OCI-LY7 (cell line): ENCODE data around the gene TPK1. TPM values are rescaled to one million over a fixed set of nuclear protein-coding genes. Genes with fewer than 3 reads are reported as not detected.

Experiments
- BruUV-seq: library from RNA; stranded (reverse); fragments of 400-500 nt; replicated peaks from 2 replicates; lab custom pipeline; 2021; lab: Mats Ljungman, UMichigan
- CTCF ChIA-PET: fragments of 300-600 bp; sonication (Branson Sonifier 250); formaldehyde crosslinking; loops from one replicate; lab custom pipeline; 2022; ENCODE audit warnings: antibody characterized with exemption; ENCODE audit not compliant: unreplicated experiment; lab: Charles Lee
- POLR2A ChIA-PET: fragments of 300-600 bp; sonication (Branson Sonifier 250); formaldehyde crosslinking; loops from one replicate; lab custom pipeline; 2022; ENCODE audit warnings: antibody characterized with exemption; lab: Charles Lee
- DNase-seq: peaks from one replicate; pipeline ENCODE4 v3.0.0-alpha.2; 2015; ENCODE audit warnings: low spot score
- H2AFZ ChIP-seq: fragments of 200-600 bp; sonication (generic), shearing (Covaris generic); 2 replicates; pipeline ENCODE4 v1.6.1; 2014; ENCODE audit warnings: mild to moderate bottlenecking, antibody characterized with exemption, low read length, moderate library complexity
- H3K27ac ChIP-seq: fragments of 200-600 bp; sonication (generic); 2 replicates; pipeline ENCODE4 v1.5.1; 2014; ENCODE audit warnings: mixed run types, low read depth, mild to moderate bottlenecking, moderate library complexity, low read length, inconsistent platforms; ENCODE audit not compliant: poor library complexity, severe bottlenecking
- H3K36me3 ChIP-seq: fragments of 200-600 bp; sonication (generic); 2 replicates; pipeline ENCODE4 v1.6.1; 2014; ENCODE audit warnings: mild to moderate bottlenecking, antibody characterized with exemption, low read length, moderate library complexity, mixed read lengths; ENCODE audit not compliant: insufficient read depth
- H3K4me1 ChIP-seq: fragments of 200-600 bp; sonication (generic); 2 replicates; pipeline ENCODE4 v1.5.1; 2014; ENCODE audit warnings: mild to moderate bottlenecking, low read length; ENCODE audit not compliant: insufficient read depth, poor library complexity, severe bottlenecking
- H3K4me2 ChIP-seq: fragments of 200-600 bp; sonication (generic); 2 replicates; pipeline ENCODE4 v1.6.1; 2014; ENCODE audit warnings: mild to moderate bottlenecking, low read length
- H3K4me3 ChIP-seq: fragments of 200-600 bp; sonication (generic); 2 replicates; pipeline ENCODE4 v1.5.1; 2014; ENCODE audit warnings: mild to moderate bottlenecking, low read depth, low read length; ENCODE audit not compliant: poor library complexity, severe bottlenecking
- H3K79me2 ChIP-seq: fragments of 200-600 bp; sonication (generic); 2 replicates; pipeline ENCODE4 v1.6.1; 2016; ENCODE audit warnings: low read depth, mild to moderate bottlenecking, low read length, moderate library complexity, mixed read lengths; ENCODE audit not compliant: insufficient read depth
- H3K9me2 ChIP-seq: fragments of 200-600 bp; sonication (generic); 2 replicates; pipeline ENCODE4 v1.6.1; 2016; ENCODE audit warnings: mild to moderate bottlenecking, low read length, mixed read lengths; ENCODE audit not compliant: insufficient read depth
- H3K9me3 ChIP-seq: fragments of 200-600 bp; sonication (generic); 2 replicates; pipeline ENCODE4 v1.6.1; 2014; ENCODE audit warnings: mild to moderate bottlenecking, mixed run types, low read length, mixed read lengths
- H4K20me1 ChIP-seq: fragments of 200-600 bp; sonication (generic); 2 replicates; pipeline ENCODE4 v1.6.1; 2014; ENCODE audit warnings: mild to moderate bottlenecking, antibody characterized with exemption, low read length, moderate library complexity, mixed read lengths; ENCODE audit not compliant: insufficient read depth
- EZH2phosphoT487 ChIP-seq: fragments of 200-600 bp; sonication (generic); IDR thresholded peaks from 2 replicates; pipeline ENCODE4 v1.6.1; 2018; ENCODE audit warnings: low read depth, borderline replicate concordance, mild to moderate bottlenecking, mixed run types, antibody characterized with exemption, low read length, moderate library complexity, mixed read lengths
- intact Hi-C: fragments of 100-400 bp; cut with micrococcal nuclease; formaldehyde crosslinking; loops from one replicate; pipeline ENCODE4 v1.10.0; 2022; ENCODE audit not compliant: unreplicated experiment
- total RNA-seq, 2 experiments: library from RNA; depleted of rRNA in 1 of 2; stranded (reverse); fragments of >200 nt in 1 of 2; shearing (Covaris generic) in 1 of 2; gene quantifications; 2 replicates each; pipeline ENCODE4 v1.2.3, GENCODE V29; 2014 to 2022
- TF ChIP-seq, protein P1 (sequence below): fragments of 200-600 bp; sonication (generic); conservative IDR thresholded peaks from 2 replicates; pipeline ENCODE4 v1.5.1; 2014; ENCODE audit warnings: mild to moderate bottlenecking, antibody characterized with exemption, low read length, moderate library complexity, mixed read lengths

The TPK1 gene
- total RNA-seq, 2 experiments from 2014 or later = 6.7 to 12.5 TPM

GRCh38 chr7:144674550-144674949, 161.3 kb downstream of the TPK1 start:
- Histone ChIP-seq H3K79me2 (no peaks in the 10 kb centered on the region), H3K4me2 (no peak overlapping the region), H3K4me3 (no peak overlapping the region), H3K36me3 (no peaks in the 10 kb centered on the region), H3K4me1 (no peaks in the 10 kb centered on the region), H2AFZ (no peak overlapping the region), H3K9me3 (no peaks in the 10 kb centered on the region), H3K27ac (no peak overlapping the region), H4K20me1 (no peaks in the 10 kb centered on the region), H3K9me2 (no peaks in the 10 kb centered on the region)
- CTCF ChIA-PET = no interaction called here
- POLR2A ChIA-PET = interaction anchor here (1.1 to 1.4 kb wide), 2 partner anchors 12 kb away, joined by 5 to 10 read pairs; no protein-coding TSS in a partner anchor
- BruUV-seq = no TSS peak
- TF ChIP-seq EZH2phosphoT487 = no peak
- TF ChIP-seq, protein P1, sequence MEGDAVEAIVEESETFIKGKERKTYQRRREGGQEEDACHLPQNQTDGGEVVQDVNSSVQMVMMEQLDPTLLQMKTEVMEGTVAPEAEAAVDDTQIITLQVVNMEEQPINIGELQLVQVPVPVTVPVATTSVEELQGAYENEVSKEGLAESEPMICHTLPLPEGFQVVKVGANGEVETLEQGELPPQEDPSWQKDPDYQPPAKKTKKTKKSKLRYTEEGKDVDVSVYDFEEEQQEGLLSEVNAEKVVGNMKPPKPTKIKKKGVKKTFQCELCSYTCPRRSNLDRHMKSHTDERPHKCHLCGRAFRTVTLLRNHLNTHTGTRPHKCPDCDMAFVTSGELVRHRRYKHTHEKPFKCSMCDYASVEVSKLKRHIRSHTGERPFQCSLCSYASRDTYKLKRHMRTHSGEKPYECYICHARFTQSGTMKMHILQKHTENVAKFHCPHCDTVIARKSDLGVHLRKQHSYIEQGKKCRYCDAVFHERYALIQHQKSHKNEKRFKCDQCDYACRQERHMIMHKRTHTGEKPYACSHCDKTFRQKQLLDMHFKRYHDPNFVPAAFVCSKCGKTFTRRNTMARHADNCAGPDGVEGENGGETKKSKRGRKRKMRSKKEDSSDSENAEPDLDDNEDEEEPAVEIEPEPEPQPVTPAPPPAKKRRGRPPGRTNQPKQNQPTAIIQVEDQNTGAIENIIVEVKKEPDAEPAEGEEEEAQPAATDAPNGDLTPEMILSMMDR = no peak
- DNase-seq = no peak
- intact Hi-C loops = no loop called here

- no peaks in the 10 kb centered on the region for H3K4me1 ChIP-seq
- H2AFZ ChIP-seq = no peak overlapping the region
- CTCF ChIA-PET = no interaction called here
- H3K9me2 ChIP-seq = no peaks in the 10 kb centered on the region
- H3K36me3 ChIP-seq = no peaks in the 10 kb centered on the region
- H3K79me2 ChIP-seq = no peaks in the 10 kb centered on the region
- no peak overlapping the region for H3K4me2 ChIP-seq
- DNase-seq = no peak
- intact Hi-C loops = no loop called here
- no peaks in the 10 kb centered on the region for H4K20me1 ChIP-seq
- POLR2A ChIA-PET = no interaction called here
- TF ChIP-seq, protein P1 = no peak
- no peak for TF ChIP-seq EZH2phosphoT487
- no peak overlapping the region for H3K27ac ChIP-seq
- H3K4me3 ChIP-seq = no peak overlapping the region
- H3K9me3 ChIP-seq = no peaks in the 10 kb centered on the region
- no TSS peak for BruUV-seq
These were observed 163.0 kb downstream of the TPK1 start for GRCh38 chr7:144672869-144673268.

- BruUV-seq = no TSS peak
- Histone ChIP-seq H3K9me3 (no peaks in the 10 kb centered on the region), H4K20me1 (no peaks in the 10 kb centered on the region), H3K36me3 (no peaks in the 10 kb centered on the region), H3K4me2 (no peak overlapping the region), H3K79me2 (no peaks in the 10 kb centered on the region), H3K27ac (no peak overlapping the region), H3K4me3 (no peak overlapping the region), H2AFZ (no peak overlapping the region), H3K9me2 (no peaks in the 10 kb centered on the region), H3K4me1 (no peaks in the 10 kb centered on the region)
- intact Hi-C loops = no loop called here
- DNase-seq = no peak
- TF ChIP-seq, protein P1 = no peak
- TF ChIP-seq EZH2phosphoT487 = no peak
- POLR2A ChIA-PET = no interaction called here
- CTCF ChIA-PET = no interaction called here
These were observed 164.4 kb downstream of the TPK1 start for GRCh38 chr7:144671429-144671828.
